Vagina (tissue), 2 donors: ENCODE measurements around the gene SMIM45.

Experiments used
- CTCF ChIP-seq, 3 experiments: fragments of 450-650 bp in 2 of 3; fragments of 200-600 bp in 1 of 3; sonication (generic) in 1 of 3; IDR thresholded peaks; one replicate each; pipeline ENCODE4 v1.5.1; 2017 to 2019; ENCODE audit warnings: antibody characterized with exemption in 3 of 3, mild to moderate bottlenecking in 2 of 3, moderate library complexity in 2 of 3
- POLR2A ChIP-seq, 2 donors: fragments of 450-650 bp; IDR thresholded peaks; one replicate each; pipeline ENCODE4 v1.6.1; 2017; ENCODE audit warnings: antibody characterized with exemption in 2 of 2, mild to moderate bottlenecking in 2 of 2, moderate library complexity in 2 of 2
- POLR2AphosphoS5 ChIP-seq, 2 donors: sonication (generic); formaldehyde crosslinking; IDR thresholded peaks; one replicate each; pipeline ENCODE4 v1.9.0; 2017; ENCODE audit warnings: antibody characterized with exemption in 2 of 2, mild to moderate bottlenecking in 2 of 2, low read depth in 1 of 2; ENCODE audit not compliant: insufficient read depth in 1 of 2

GRCh38 chr22:41991111-41991510 is 39.2 kb downstream of the SMIM45 start:
- TF ChIP-seq CTCF (IDR thresholded peaks at IDR 0.05) (no peak), POLR2A (IDR thresholded peaks at IDR 0.05) (no peak), POLR2AphosphoS5 (IDR thresholded peaks at IDR 0.05; ENCODE audit: insufficient read depth in 1 of 2, low read depth in 1 of 2) (no peak)
